ENCODE data around the gene RAB4A. TPM values are rescaled to one million over a fixed set of nuclear protein-coding genes. Genes with fewer than 3 reads are reported as not detected.
"Not testable (repeated sequence)": the region's sequence is repeated elsewhere in the genome, so short reads cannot be mapped to it uniquely, and the experiment has no call there.

RAB4A gene
- polyA plus RNA-seq, 4 donors = 48.4 to 58.8 (median 57.9) TPM

GRCh38 chr1:229268505-229268904 lies 2.4 kb upstream of the RAB4A start:
- DNase-seq (ENCODE audit: low read depth in 4 of 4, low spot score in 3 of 4) = no peak

- no peak for DNase-seq (ENCODE audit: low read depth in 4 of 4, low spot score in 3 of 4)
Observed at GRCh38 chr1:229271448-229272159, 693 bp downstream of the RAB4A start.

- no peak for DNase-seq (ENCODE audit: low read depth in 4 of 4, low spot score in 3 of 4)
Observed at GRCh38 chr1:229272164-229273158, 1.6 kb downstream of the RAB4A start.

- no peak for DNase-seq (ENCODE audit: low read depth in 4 of 4, low spot score in 3 of 4)
Observed at GRCh38 chr1:229273507-229274232, 2.8 kb downstream of the RAB4A start.

GRCh38 chr1:229275005-229275404 lies 4.1 kb downstream of the RAB4A start:
- DNase-seq (ENCODE audit: low read depth in 4 of 4, low spot score in 3 of 4) = no peak

- DNase-seq (ENCODE audit: low read depth in 4 of 4, low spot score in 3 of 4) = no peak
Observed at GRCh38 chr1:229278120-229278741, 7.3 kb downstream of the RAB4A start.

GRCh38 chr1:229279242-229279641 lies 8.3 kb downstream of the RAB4A start:
- no peak for DNase-seq (ENCODE audit: low read depth in 4 of 4, low spot score in 3 of 4)

GRCh38 chr1:229280037-229280828 lies 9.3 kb downstream of the RAB4A start:
- no peak for DNase-seq (ENCODE audit: low read depth in 4 of 4, low spot score in 3 of 4)

- DNase-seq (ENCODE audit: low read depth in 4 of 4, low spot score in 3 of 4) = no peak
Observed at GRCh38 chr1:229280921-229281320, 10.0 kb downstream of the RAB4A start.

GRCh38 chr1:229281339-229281926 lies 10.5 kb downstream of the RAB4A start:
- no peak for DNase-seq (ENCODE audit: low read depth in 4 of 4, low spot score in 3 of 4)

GRCh38 chr1:229282295-229282823 lies 11.4 kb downstream of the RAB4A start:
- no peak for DNase-seq (ENCODE audit: low read depth in 4 of 4, low spot score in 3 of 4)

GRCh38 chr1:229283183-229283611 lies 12.3 kb downstream of the RAB4A start:
- no peak for DNase-seq (ENCODE audit: low read depth in 4 of 4, low spot score in 3 of 4)

GRCh38 chr1:229284887-229285286 lies 14.0 kb downstream of the RAB4A start:
- no peak for DNase-seq (ENCODE audit: low read depth in 4 of 4, low spot score in 3 of 4)

- no peak for DNase-seq (ENCODE audit: low read depth in 4 of 4, low spot score in 3 of 4)
Observed at GRCh38 chr1:229285440-229285839, 14.5 kb downstream of the RAB4A start.

- no peak for DNase-seq (ENCODE audit: low read depth in 4 of 4, low spot score in 3 of 4)
Observed at GRCh38 chr1:229286099-229286766, 15.3 kb downstream of the RAB4A start.

- no peak for DNase-seq (ENCODE audit: low read depth in 4 of 4, low spot score in 3 of 4)
Observed at GRCh38 chr1:229287267-229287666, 16.4 kb downstream of the RAB4A start.

GRCh38 chr1:229288516-229288915 lies 17.6 kb downstream of the RAB4A start:
- no peak for DNase-seq (ENCODE audit: low read depth in 4 of 4, low spot score in 3 of 4)

GRCh38 chr1:229291686-229292085 lies 20.8 kb downstream of the RAB4A start:
- DNase-seq (ENCODE audit: low read depth in 4 of 4, low spot score in 3 of 4) = not testable (repeated sequence)
